Measurements from ENCODE around the gene LSM3. TPM values are rescaled to one million over a fixed set of nuclear protein-coding genes. Genes with fewer than 3 reads are reported as not detected.

Gene LSM3
- total and polyA plus RNA-seq, 7 donors, result 11.1 to 20.2 (median 14.1) TPM

DNA sequence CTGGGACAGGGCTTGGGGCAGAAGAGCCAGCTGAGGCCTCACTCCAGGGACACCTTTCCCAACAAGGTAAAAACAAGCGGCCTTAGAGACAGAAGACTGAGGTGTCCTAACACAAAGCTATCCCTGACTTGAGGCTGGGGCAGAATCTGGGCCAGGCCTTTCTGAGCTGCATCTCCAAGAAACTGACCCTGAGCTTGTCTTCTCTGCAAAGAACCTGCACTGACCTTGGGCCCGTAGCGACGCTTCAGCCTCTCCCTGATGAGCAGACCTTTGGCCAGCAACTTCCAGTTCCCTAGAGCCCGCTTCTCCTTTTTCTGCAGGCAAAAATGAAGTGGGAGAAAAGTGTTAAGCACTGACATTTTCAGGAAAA lies 31.6 kb upstream of the LSM3 start:
- Histone ChIP-seq H3K9me3 (no peaks in the 10 kb centered on the region), H3K27me3 (ENCODE audit: insufficient read depth in 3 of 3, low read length in 2 of 3) (no peaks in the 10 kb centered on the region), H3K4me3 (no peak overlapping the region), H3K36me3 (ENCODE audit: insufficient read depth in 1 of 2, low read depth in 1 of 2) (peaks cover 0 to 74% of the 10 kb centered on the region in 2 donors), H3K4me1 (peaks cover 24% of the 10 kb centered on the region), H3K27ac (no peak overlapping the region)
- WGBS, 3 donors, result 87 to 95% (median 93%) methylated on average over 5 of the region's 5 CpGs
- intact Hi-C loops (cut with DNase I), result no loop called here
- DNase-seq, result no peak
- no peak for ATAC-seq
- TF ChIP-seq, protein P1, sequence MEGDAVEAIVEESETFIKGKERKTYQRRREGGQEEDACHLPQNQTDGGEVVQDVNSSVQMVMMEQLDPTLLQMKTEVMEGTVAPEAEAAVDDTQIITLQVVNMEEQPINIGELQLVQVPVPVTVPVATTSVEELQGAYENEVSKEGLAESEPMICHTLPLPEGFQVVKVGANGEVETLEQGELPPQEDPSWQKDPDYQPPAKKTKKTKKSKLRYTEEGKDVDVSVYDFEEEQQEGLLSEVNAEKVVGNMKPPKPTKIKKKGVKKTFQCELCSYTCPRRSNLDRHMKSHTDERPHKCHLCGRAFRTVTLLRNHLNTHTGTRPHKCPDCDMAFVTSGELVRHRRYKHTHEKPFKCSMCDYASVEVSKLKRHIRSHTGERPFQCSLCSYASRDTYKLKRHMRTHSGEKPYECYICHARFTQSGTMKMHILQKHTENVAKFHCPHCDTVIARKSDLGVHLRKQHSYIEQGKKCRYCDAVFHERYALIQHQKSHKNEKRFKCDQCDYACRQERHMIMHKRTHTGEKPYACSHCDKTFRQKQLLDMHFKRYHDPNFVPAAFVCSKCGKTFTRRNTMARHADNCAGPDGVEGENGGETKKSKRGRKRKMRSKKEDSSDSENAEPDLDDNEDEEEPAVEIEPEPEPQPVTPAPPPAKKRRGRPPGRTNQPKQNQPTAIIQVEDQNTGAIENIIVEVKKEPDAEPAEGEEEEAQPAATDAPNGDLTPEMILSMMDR (IDR thresholded peaks at IDR 0.05), result no peak

DNA sequence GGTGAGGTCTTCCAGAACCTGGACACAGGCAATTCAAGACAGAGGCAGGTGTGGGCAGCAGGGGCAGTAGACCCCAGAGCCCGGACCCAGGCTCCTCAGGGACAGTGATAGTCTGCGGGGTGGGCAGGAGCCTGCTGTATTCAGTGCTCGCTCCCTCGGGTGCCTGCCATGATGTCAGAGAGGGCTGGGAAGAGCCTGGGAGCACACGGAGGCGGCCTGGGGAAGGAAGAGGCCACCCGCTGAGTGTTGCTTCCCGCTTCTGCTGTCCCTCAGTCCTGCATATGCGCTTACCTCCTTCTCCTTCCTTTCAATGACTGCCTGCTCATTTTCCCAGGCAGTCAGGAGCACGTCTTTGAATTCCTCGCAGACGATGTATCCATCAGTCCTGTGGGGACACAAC lies 31.0 kb upstream of the LSM3 start:
- intact Hi-C loops (cut with DNase I), result no loop called here
- no peak overlapping the region for H3K27ac ChIP-seq
- DNase-seq (no peak), ATAC-seq (no peak)
- TF ChIP-seq, protein P1 (IDR thresholded peaks at IDR 0.05), result no peak
- peaks cover 24% of the 10 kb centered on the region for H3K4me1 ChIP-seq
- 74 to 85% (median 83%) methylated on average over 12 of the region's 12 CpGs for WGBS, 3 donors
- no peaks in the 10 kb centered on the region for H3K9me3 ChIP-seq
- peaks cover 0 to 74% of the 10 kb centered on the region in 2 donors for H3K36me3 ChIP-seq (ENCODE audit: insufficient read depth in 1 of 2, low read depth in 1 of 2)
- H3K27me3 ChIP-seq (ENCODE audit: insufficient read depth in 3 of 3, low read length in 2 of 3), result no peaks in the 10 kb centered on the region
- no peak overlapping the region for H3K4me3 ChIP-seq

DNA sequence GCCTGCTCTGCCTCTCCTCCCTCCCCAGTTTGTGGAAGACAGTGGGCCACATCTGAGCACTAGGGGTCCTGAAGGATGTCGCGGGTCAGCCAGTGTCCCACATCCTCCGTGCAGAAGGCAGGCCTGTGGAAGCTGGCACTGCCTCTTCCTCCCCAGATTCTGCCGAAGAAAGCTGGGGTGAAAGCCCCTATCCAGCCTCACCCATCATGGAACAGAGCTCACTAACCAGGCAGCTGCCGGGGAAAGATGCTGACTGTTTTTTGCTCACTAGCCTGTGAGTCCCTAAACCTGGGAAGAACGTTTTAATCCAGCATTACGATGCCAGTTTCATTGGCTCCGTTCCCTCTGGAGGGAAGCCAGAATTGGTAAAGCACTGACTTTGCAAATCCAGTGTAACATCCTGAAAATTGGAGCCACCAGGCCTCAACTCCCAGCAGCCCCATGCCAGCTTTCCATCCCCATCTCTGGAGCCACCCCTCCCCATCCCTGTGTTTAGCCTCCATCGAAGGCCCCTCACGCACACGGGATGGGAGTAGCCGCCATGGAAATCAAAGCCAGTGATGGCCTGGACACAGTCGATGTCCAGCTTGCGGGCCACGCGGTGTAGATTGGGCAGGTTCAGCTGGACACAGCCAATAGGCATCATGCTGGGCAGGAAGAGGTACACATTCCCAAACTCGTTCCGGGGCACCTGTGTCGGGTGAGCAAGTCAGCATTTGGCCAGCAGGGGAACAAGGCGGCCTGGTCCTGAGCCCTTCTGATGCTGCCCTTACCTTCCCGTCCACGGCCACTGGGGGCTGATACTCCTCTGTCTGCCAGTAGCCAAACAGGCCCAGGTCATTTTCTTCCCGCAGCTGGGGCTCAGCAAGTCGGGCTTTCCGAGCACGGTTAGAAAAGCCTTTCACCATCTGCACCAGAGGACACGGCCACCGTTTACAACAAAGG lies 30.3 kb upstream of the LSM3 start:
- 73 to 81% (median 74%) methylated on average over 28 of the region's 28 CpGs for WGBS, 3 donors
- Histone ChIP-seq H3K4me3 (no peak overlapping the region), H3K27ac (no peak overlapping the region), H3K4me1 (peaks cover 21% of the 10 kb centered on the region), H3K9me3 (no peaks in the 10 kb centered on the region), H3K36me3 (ENCODE audit: insufficient read depth in 1 of 2, low read depth in 1 of 2) (peaks cover 0 to 74% of the 10 kb centered on the region in 2 donors), H3K27me3 (ENCODE audit: insufficient read depth in 3 of 3, low read length in 2 of 3) (no peaks in the 10 kb centered on the region)
- ATAC-seq (no peak), DNase-seq (no peak)
- TF ChIP-seq, protein P1 (IDR thresholded peaks at IDR 0.05), result no peak
- intact Hi-C loops (cut with DNase I), result no loop called here

DNA sequence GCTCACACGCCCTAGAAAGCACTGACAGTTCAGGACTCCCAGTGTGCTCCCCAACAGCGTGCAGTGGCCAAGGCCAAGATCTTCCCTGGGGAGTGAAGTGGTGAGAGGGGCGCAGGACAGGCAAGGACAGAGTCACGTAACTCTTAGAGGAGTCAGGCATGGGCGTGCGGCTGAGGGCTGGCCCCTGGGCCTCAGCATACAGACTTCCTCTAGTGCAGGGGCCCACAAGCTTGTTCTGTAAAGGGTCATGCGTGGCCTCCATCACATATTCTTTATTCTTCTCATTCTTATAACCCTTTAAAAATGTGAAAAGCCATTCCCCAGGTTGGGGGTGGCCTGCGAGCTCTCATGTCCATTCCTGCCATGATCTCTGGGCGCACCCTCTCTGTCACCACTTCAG lies 28.5 kb upstream of the LSM3 start:
- WGBS, 3 donors, result 94 to 97% (median 95%) methylated on average over 9 of the region's 9 CpGs
- Histone ChIP-seq H3K4me3 (no peak overlapping the region), H3K36me3 (ENCODE audit: insufficient read depth in 1 of 2, low read depth in 1 of 2) (peaks cover 0 to 90% of the 10 kb centered on the region in 2 donors), H3K4me1 (peaks cover 4% of the 10 kb centered on the region), H3K9me3 (no peaks in the 10 kb centered on the region), H3K27me3 (ENCODE audit: insufficient read depth in 3 of 3, low read length in 2 of 3) (no peaks in the 10 kb centered on the region), H3K27ac (no peak overlapping the region)
- ATAC-seq (no peak), DNase-seq (no peak)
- TF ChIP-seq, protein P1 (IDR thresholded peaks at IDR 0.05), result no peak
- intact Hi-C loops (cut with DNase I), result no loop called here
